ENCODE results near the gene IRAK4. TPM values are rescaled to one million over a fixed set of nuclear protein-coding genes. Genes with fewer than 3 reads are reported as not detected.
A peak's percentile ranks its signal among the peaks of the same experiment; 100 is the strongest.

The IRAK4 gene
- total and polyA plus RNA-seq, 2 donors (not counting 1 experiment from before 2014, with no cell fraction given): 19.7 to 27.6 TPM

- peaks cover 16% of the 10 kb centered on the region for H3K79me2 ChIP-seq (ENCODE audit: control insufficient read depth, insufficient read depth, low read length)
- no peaks in the 10 kb centered on the region for H3K27me3 ChIP-seq (ENCODE audit: control insufficient read depth, insufficient read depth, low read length)
- H3K4me1 ChIP-seq (ENCODE audit: control insufficient read depth, extremely low read depth, insufficient read depth, low read length): peaks cover 5% of the 10 kb centered on the region
- H3K9ac ChIP-seq (ENCODE audit: insufficient read depth, low read length): no peak overlapping the region
- H3K36me3 ChIP-seq (ENCODE audit: control insufficient read depth, insufficient read depth, low read length): no peaks in the 10 kb centered on the region
- no peak overlapping the region for H3K4me3 ChIP-seq (replicated peaks in 1 of 4; ENCODE audit: control extremely low read depth in 1 of 4, insufficient read depth in 1 of 4, low read depth in 3 of 4, low read length in 4 of 4)
- TF ChIP-seq CTCF (conservative IDR thresholded peaks at IDR 0.05 in 1 of 2, IDR thresholded peaks at IDR 0.05 in 1 of 2; ENCODE audit: low read depth in 1 of 2, low read length in 2 of 2): no peak
- no peak for TF ChIP-seq EZH2 (IDR thresholded peaks at IDR 0.05; ENCODE audit: low read length, missing control alignments)
- H4K20me1 ChIP-seq (ENCODE audit: control insufficient read depth, extremely low read depth, insufficient read depth, low read length): no peaks in the 10 kb centered on the region
- no peak overlapping the region for H2AFZ ChIP-seq (ENCODE audit: low read length)
- H3K9me3 ChIP-seq (ENCODE audit: control insufficient read depth, insufficient read depth, low read depth, low read length): no peaks in the 10 kb centered on the region
- H3K4me2 ChIP-seq (ENCODE audit: extremely low read depth, insufficient read depth, low read length): peak overlapping the region; percentile 26
- H3K27ac ChIP-seq (ENCODE audit: insufficient read depth, low read length): no peak overlapping the region
- no peak for DNase-seq (ENCODE audit: low read depth in 2 of 2)
These were observed 2.7 kb downstream of the IRAK4 start for GRCh38 chr12:43761500-43761899.

GRCh38 chr12:43762596-43762995 is 3.8 kb downstream of the IRAK4 start:
- peaks cover 12% of the 10 kb centered on the region for H3K79me2 ChIP-seq (ENCODE audit: control insufficient read depth, insufficient read depth, low read length)
- H3K9ac ChIP-seq (ENCODE audit: insufficient read depth, low read length): no peak overlapping the region
- no peak overlapping the region for H3K4me3 ChIP-seq (replicated peaks in 1 of 4; ENCODE audit: control extremely low read depth in 1 of 4, insufficient read depth in 1 of 4, low read depth in 3 of 4, low read length in 4 of 4)
- no peak overlapping the region for H3K27ac ChIP-seq (ENCODE audit: insufficient read depth, low read length)
- no peak overlapping the region for H3K4me2 ChIP-seq (ENCODE audit: extremely low read depth, insufficient read depth, low read length)
- no peak overlapping the region for H2AFZ ChIP-seq (ENCODE audit: low read length)
- DNase-seq (ENCODE audit: low read depth in 2 of 2): no peak
- peaks cover 5% of the 10 kb centered on the region for H3K4me1 ChIP-seq (ENCODE audit: control insufficient read depth, extremely low read depth, insufficient read depth, low read length)
- no peaks in the 10 kb centered on the region for H3K27me3 ChIP-seq (ENCODE audit: control insufficient read depth, insufficient read depth, low read length)
- TF ChIP-seq EZH2 (IDR thresholded peaks at IDR 0.05; ENCODE audit: low read length, missing control alignments) (no peak), CTCF (conservative IDR thresholded peaks at IDR 0.05 in 1 of 2, IDR thresholded peaks at IDR 0.05 in 1 of 2; ENCODE audit: low read depth in 1 of 2, low read length in 2 of 2) (no peak)
- no peaks in the 10 kb centered on the region for H4K20me1 ChIP-seq (ENCODE audit: control insufficient read depth, extremely low read depth, insufficient read depth, low read length)
- no peaks in the 10 kb centered on the region for H3K9me3 ChIP-seq (ENCODE audit: control insufficient read depth, insufficient read depth, low read depth, low read length)
- no peaks in the 10 kb centered on the region for H3K36me3 ChIP-seq (ENCODE audit: control insufficient read depth, insufficient read depth, low read length)

DNA sequence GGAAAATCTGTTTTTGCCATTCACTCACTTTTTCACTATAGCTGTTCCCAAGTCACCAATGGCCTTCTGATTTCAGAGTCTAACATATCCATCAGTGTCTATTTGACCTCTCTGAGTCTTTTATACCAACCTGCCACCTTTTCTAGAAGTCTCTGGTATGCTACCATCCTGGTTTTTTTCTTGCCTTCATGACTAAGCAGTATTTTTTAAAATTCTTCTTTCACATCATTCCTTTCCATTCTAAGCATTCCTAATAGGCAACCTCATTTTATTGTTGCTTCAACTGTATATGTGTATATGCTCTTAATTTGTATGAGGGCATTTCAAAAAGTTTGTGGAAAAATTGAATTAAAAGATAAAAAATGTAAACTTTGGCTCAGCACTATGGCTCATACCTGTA is 5.0 kb downstream of the IRAK4 start:
- TF ChIP-seq CTCF (conservative IDR thresholded peaks at IDR 0.05 in 1 of 2, IDR thresholded peaks at IDR 0.05 in 1 of 2; ENCODE audit: low read depth in 1 of 2, low read length in 2 of 2) (no peak), EZH2 (IDR thresholded peaks at IDR 0.05; ENCODE audit: low read length, missing control alignments) (no peak)
- H3K36me3 ChIP-seq (ENCODE audit: control insufficient read depth, insufficient read depth, low read length): no peaks in the 10 kb centered on the region
- H3K4me3 ChIP-seq (replicated peaks in 1 of 4; ENCODE audit: control extremely low read depth in 1 of 4, insufficient read depth in 1 of 4, low read depth in 3 of 4, low read length in 4 of 4): no peak overlapping the region
- H3K9me3 ChIP-seq (ENCODE audit: control insufficient read depth, insufficient read depth, low read depth, low read length): no peaks in the 10 kb centered on the region
- no peak overlapping the region for H3K9ac ChIP-seq (ENCODE audit: insufficient read depth, low read length)
- peaks cover 8% of the 10 kb centered on the region for H3K79me2 ChIP-seq (ENCODE audit: control insufficient read depth, insufficient read depth, low read length)
- no peaks in the 10 kb centered on the region for H4K20me1 ChIP-seq (ENCODE audit: control insufficient read depth, extremely low read depth, insufficient read depth, low read length)
- no peak overlapping the region for H3K4me2 ChIP-seq (ENCODE audit: extremely low read depth, insufficient read depth, low read length)
- no peak overlapping the region for H2AFZ ChIP-seq (ENCODE audit: low read length)
- no peaks in the 10 kb centered on the region for H3K27me3 ChIP-seq (ENCODE audit: control insufficient read depth, insufficient read depth, low read length)
- peak in 1 of 2 donors; percentile 6 for DNase-seq (ENCODE audit: low read depth in 2 of 2)
- no peak overlapping the region for H3K27ac ChIP-seq (ENCODE audit: insufficient read depth, low read length)
- H3K4me1 ChIP-seq (ENCODE audit: control insufficient read depth, extremely low read depth, insufficient read depth, low read length): peaks cover 5% of the 10 kb centered on the region

Measured in fibroblast of lung (primary cell).